Ishikawa (cell line): ENCODE data around the gene RPL5.

Experiments
- CREB1 ChIP-seq: IDR thresholded peaks from 2 replicates; pipeline ENCODE4 v1.6.1; 2012; ENCODE audit warnings: low read depth
- EP300 ChIP-seq: IDR thresholded peaks from 2 replicates; pipeline ENCODE4 v1.6.1; 2012; ENCODE audit warnings: borderline replicate concordance
- NFIC ChIP-seq: IDR thresholded peaks from 2 replicates; pipeline ENCODE4 v1.6.1; 2012
- RAD21 ChIP-seq: IDR thresholded peaks from 2 replicates; pipeline ENCODE4 v1.6.1; 2012; ENCODE audit warnings: low read depth
- TAF1 ChIP-seq: IDR thresholded peaks from 2 replicates; pipeline ENCODE4 v1.6.1; 2012; ENCODE audit warnings: low read depth, mild to moderate bottlenecking
- TEAD4 ChIP-seq: IDR thresholded peaks from 2 replicates; pipeline ENCODE4 v1.6.1; 2012
- TF ChIP-seq, protein P1 (sequence below): IDR thresholded peaks from 2 replicates; pipeline ENCODE4 v1.6.1; 2012

DNA sequence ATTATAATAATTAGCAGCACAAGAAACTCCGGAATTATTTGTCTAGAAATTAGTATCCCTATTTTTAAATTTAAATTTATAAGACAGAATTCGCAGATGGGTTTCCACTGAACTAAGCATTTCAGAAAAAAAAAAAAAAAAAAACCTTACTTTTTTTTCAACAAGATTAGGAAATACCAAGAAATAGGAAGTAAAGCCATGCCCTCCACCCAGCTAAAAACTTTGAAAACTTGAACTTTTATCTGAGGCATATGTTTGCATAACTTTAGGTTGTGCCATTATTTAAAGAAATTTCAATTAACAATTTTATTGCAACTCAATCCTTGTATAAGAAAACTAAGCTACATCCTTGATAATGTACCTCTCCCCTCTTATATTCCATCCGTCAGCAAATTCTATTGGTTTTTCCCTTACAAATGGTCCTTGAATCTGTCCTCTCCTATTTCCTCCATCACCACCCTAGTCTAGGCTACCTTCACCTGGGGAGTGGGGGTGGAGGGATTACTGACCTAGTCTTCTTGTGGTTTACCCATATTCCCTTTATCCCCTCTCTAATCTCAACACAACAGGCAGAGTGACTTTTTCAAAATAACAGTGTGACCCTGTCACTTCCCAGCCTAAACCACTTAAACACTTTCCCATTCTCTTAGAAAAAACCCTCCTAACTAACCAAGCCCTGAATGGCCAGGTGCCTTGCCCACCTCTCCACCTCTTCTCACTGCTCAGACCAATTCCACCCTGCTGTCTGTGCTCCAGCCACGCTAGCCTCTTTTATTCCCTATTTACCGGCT lies 45.5 kb upstream of the RPL5 start:
- no peak for TF ChIP-seq TAF1
- TF ChIP-seq CREB1, result no peak
- TF ChIP-seq RAD21, result no peak
- no peak for TF ChIP-seq EP300
- TF ChIP-seq NFIC, result no peak
- TF ChIP-seq, protein P1, sequence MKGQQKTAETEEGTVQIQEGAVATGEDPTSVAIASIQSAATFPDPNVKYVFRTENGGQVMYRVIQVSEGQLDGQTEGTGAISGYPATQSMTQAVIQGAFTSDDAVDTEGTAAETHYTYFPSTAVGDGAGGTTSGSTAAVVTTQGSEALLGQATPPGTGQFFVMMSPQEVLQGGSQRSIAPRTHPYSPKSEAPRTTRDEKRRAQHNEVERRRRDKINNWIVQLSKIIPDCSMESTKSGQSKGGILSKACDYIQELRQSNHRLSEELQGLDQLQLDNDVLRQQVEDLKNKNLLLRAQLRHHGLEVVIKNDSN, result no peak
- no peak for TF ChIP-seq TEAD4
